Liver (tissue), 9 donors: ENCODE data around the gene RASL10A. TPM values are rescaled to one million over a fixed set of nuclear protein-coding genes. Genes with fewer than 3 reads are reported as not detected.
A peak's percentile ranks its signal among the peaks of the same experiment; 100 is the strongest.

ENCODE experiments used
- DNase-seq: peaks from one replicate; pipeline ENCODE4 v3.0.0-alpha.2; 2017; ENCODE audit warnings: low spot score
- H3K27ac ChIP-seq, 2 donors: one replicate each; pipeline ENCODE4 v1.7.0; 2013; ENCODE audit warnings: inconsistent platforms in 2 of 2, low read length in 2 of 2, control low read depth in 1 of 2, low read depth in 1 of 2, mild to moderate bottlenecking in 1 of 2
- H3K27me3 ChIP-seq, 4 donors: one replicate each; pipeline versions ENCODE4 v1.6.1 to v1.7.0; 2013; ENCODE audit warnings: low read length in 3 of 4, inconsistent platforms in 1 of 4, mild to moderate bottlenecking in 1 of 4, moderate library complexity in 1 of 4; ENCODE audit not compliant: control insufficient read depth in 4 of 4, insufficient read depth in 4 of 4
- H3K36me3 ChIP-seq, 4 donors: one replicate each; pipeline versions ENCODE4 v1.6.1 to v1.7.0; 2013; ENCODE audit warnings: low read length in 3 of 4, mild to moderate bottlenecking in 3 of 4, low read depth in 1 of 4, moderate library complexity in 1 of 4; ENCODE audit not compliant: control insufficient read depth in 4 of 4, insufficient read depth in 3 of 4
- H3K4me1 ChIP-seq, 4 donors: one replicate each; pipeline versions ENCODE4 v1.6.1 to v1.7.0; 2013; ENCODE audit warnings: low read length in 3 of 4, mild to moderate bottlenecking in 3 of 4, moderate library complexity in 1 of 4; ENCODE audit not compliant: control insufficient read depth in 4 of 4, insufficient read depth in 4 of 4
- H3K4me3 ChIP-seq, 3 donors: one replicate each; pipeline versions ENCODE4 v1.6.1 to v1.7.0; 2013; ENCODE audit warnings: low read length in 3 of 3, control low read depth in 1 of 3, low read depth in 1 of 3, mild to moderate bottlenecking in 1 of 3
- H3K9ac ChIP-seq, 2 donors: one replicate each; pipeline ENCODE4 v1.7.0; 2013; ENCODE audit warnings: low read length in 2 of 2, mild to moderate bottlenecking in 2 of 2, moderate library complexity in 2 of 2, control low read depth in 1 of 2, low read depth in 1 of 2
- H3K9me3 ChIP-seq, 4 donors: one replicate each; pipeline versions ENCODE4 v1.6.1 to v1.7.0; 2013; ENCODE audit warnings: low read length in 3 of 4; ENCODE audit not compliant: control insufficient read depth in 4 of 4
- EGR1 ChIP-seq, 2 donors: IDR thresholded peaks; 2 replicates each; pipeline ENCODE4 v1.6.1; 2016 to 2018; ENCODE audit warnings: antibody characterized with exemption in 2 of 2, low read depth in 2 of 2
- FOXA1 ChIP-seq: IDR thresholded peaks from 2 replicates; pipeline ENCODE4 v1.6.1; 2016; ENCODE audit warnings: antibody characterized with exemption
- FOXA2 ChIP-seq: IDR thresholded peaks from 2 replicates; pipeline ENCODE4 v1.6.1; 2016; ENCODE audit warnings: antibody characterized with exemption
- GABPA ChIP-seq, 2 donors: IDR thresholded peaks in 1 of 2; conservative IDR thresholded peaks in 1 of 2; 2 replicates each; pipeline ENCODE4 v1.6.1; 2016; ENCODE audit warnings: antibody characterized with exemption in 2 of 2, mild to moderate bottlenecking in 1 of 2, moderate library complexity in 1 of 2
- HNF4A ChIP-seq, 2 donors: conservative IDR thresholded peaks; 2 replicates each; pipeline ENCODE4 v1.6.1; 2016; ENCODE audit warnings: antibody characterized with exemption in 2 of 2, mild to moderate bottlenecking in 2 of 2
- HNF4G ChIP-seq: IDR thresholded peaks from 2 replicates; pipeline ENCODE4 v1.6.1; 2016; ENCODE audit warnings: antibody characterized with exemption
- JUND ChIP-seq, 2 donors: IDR thresholded peaks; 2 replicates each; pipeline ENCODE4 v1.6.1; 2016; ENCODE audit warnings: antibody characterized with exemption in 2 of 2
- MAX ChIP-seq: IDR thresholded peaks from 2 replicates; pipeline ENCODE4 v1.6.1; 2016; ENCODE audit warnings: antibody characterized with exemption
- NR2F2 ChIP-seq: IDR thresholded peaks from 2 replicates; pipeline ENCODE4 v1.6.1; 2016; ENCODE audit warnings: antibody characterized with exemption
- RAD21 ChIP-seq, 2 donors: IDR thresholded peaks; 2 replicates each; pipeline ENCODE4 v1.6.1; 2016; ENCODE audit warnings: antibody characterized with exemption in 2 of 2, mild to moderate bottlenecking in 2 of 2
- RXRA ChIP-seq, 2 donors: IDR thresholded peaks; 2 replicates each; pipeline ENCODE4 v1.6.1; 2017 to 2018; ENCODE audit warnings: antibody characterized with exemption in 2 of 2, mild to moderate bottlenecking in 1 of 2
- SP1 ChIP-seq: IDR thresholded peaks from 2 replicates; pipeline ENCODE4 v1.6.1; 2018; ENCODE audit warnings: antibody characterized with exemption, mild to moderate bottlenecking
- TAF1 ChIP-seq: conservative IDR thresholded peaks from 2 replicates; pipeline ENCODE4 v1.6.1; 2016; ENCODE audit warnings: antibody characterized with exemption, mild to moderate bottlenecking
- YY1 ChIP-seq: IDR thresholded peaks from 2 replicates; pipeline ENCODE4 v1.6.1; 2016; ENCODE audit warnings: antibody characterized with exemption, mild to moderate bottlenecking
- WGBS: extraction: QIAGEN DNeasy Blood & Tissue Kit; methylation state at CpG from one replicate; pipeline ENCODE4 v1.1.7; 2013; 5-methylcytosine and 5-hydroxymethylcytosine counted together
- polyA plus RNA-seq, 2 donors: library from polyadenylated mRNA; stranded (reverse) in 1 of 2; unstranded in 1 of 2; fragments of 200-250 nt in 1 of 2; fragments of >200 nt in 1 of 2; fragmentation: Nextera tagmentation in 1 of 2; extraction: Ambion mirVana in 1 of 2; gene quantifications; one replicate each; pipeline versions ENCODE4 v1.2.1 to v1.2.3, GENCODE V29; 2013 to 2015
- total RNA-seq, 2 donors: library from RNA; depleted of rRNA; stranded (reverse); fragments of >200 nt; gene quantifications; one replicate each; pipeline ENCODE4 v1.2.3, GENCODE V29; 2014
- TF ChIP-seq, protein P1 (sequence below): IDR thresholded peaks from 2 replicates; pipeline ENCODE4 v1.6.1; 2016; ENCODE audit warnings: antibody characterized with exemption
- TF ChIP-seq, protein P2 (sequence below): fragments of 150-350 bp; IDR thresholded peaks from 2 replicates; pipeline ENCODE4 v1.5.1; 2017; ENCODE audit warnings: improper control_type of control experiment, low read depth, low read length; ENCODE audit not compliant: missing input control
- TF ChIP-seq, protein P3 (sequence below): IDR thresholded peaks from 2 replicates; pipeline ENCODE4 v1.6.1; 2016; ENCODE audit warnings: antibody characterized with exemption
- TF ChIP-seq, protein P4 (sequence below): IDR thresholded peaks from 2 replicates; pipeline ENCODE4 v1.6.1; 2016; ENCODE audit warnings: antibody characterized with exemption, mild to moderate bottlenecking
- donor health status: healthy.
- donor health status: healthy.
- donor health status: healthy.
- donor health status: healthy.
- donor health status: healthy.

The RASL10A gene
- total and polyA plus RNA-seq, 4 donors = 0.10 to 0.79 (median 0.47) TPM

DNA sequence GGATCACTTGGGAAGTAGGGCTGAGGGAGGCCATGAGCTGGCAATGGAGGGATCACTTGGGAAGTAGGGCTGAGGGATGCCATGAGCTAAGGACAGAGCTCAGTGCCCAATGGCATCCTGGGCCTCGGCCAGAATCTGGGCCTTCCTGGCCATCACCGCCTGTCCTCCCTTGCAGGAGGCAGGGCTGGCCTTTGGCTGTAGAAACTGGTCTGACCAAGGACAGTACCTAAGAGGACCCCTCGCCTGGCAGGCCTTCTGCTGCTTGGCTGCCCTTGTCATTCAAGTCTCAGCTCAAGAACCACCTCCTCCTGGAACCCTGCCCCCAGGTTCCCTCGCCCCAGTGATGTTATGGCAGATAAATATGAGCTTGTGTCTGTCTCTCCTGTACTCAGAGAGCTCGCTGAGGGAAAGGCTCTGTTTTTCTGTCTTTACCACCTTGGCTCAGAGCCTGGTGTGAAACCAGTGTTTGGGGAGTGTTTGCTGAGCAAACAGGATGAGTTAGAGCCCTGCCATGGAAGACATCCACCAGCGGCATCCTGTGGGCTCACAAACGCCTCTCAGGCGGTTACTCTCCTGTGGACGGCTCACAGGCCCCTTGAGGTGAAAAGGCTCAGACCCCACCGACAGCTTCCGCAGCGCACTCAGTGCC is 19.3 kb upstream of the RASL10A start:
- no peak overlapping the region for H3K4me3 ChIP-seq
- H3K9me3 ChIP-seq = no peaks in the 10 kb centered on the region
- DNase-seq = no peak
- peaks cover 5 to 49% (median 38%) of the 10 kb centered on the region in 4 donors for H3K4me1 ChIP-seq
- H3K27ac ChIP-seq = peak overlapping the region in 1 of 2 donors; percentile 10
- H3K36me3 ChIP-seq = peaks cover 2 to 32% (median 12%) of the 10 kb centered on the region in 4 donors
- WGBS = 57% methylated on average over 12 of the region's 12 CpGs
- H3K9ac ChIP-seq = no peak overlapping the region
- TF ChIP-seq, protein P1, sequence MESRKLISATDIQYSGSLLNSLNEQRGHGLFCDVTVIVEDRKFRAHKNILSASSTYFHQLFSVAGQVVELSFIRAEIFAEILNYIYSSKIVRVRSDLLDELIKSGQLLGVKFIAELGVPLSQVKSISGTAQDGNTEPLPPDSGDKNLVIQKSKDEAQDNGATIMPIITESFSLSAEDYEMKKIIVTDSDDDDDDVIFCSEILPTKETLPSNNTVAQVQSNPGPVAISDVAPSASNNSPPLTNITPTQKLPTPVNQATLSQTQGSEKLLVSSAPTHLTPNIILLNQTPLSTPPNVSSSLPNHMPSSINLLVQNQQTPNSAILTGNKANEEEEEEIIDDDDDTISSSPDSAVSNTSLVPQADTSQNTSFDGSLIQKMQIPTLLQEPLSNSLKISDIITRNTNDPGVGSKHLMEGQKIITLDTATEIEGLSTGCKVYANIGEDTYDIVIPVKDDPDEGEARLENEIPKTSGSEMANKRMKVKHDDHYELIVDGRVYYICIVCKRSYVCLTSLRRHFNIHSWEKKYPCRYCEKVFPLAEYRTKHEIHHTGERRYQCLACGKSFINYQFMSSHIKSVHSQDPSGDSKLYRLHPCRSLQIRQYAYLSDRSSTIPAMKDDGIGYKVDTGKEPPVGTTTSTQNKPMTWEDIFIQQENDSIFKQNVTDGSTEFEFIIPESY = no peak
- TF ChIP-seq MAX (no peak), RXRA (IDR thresholded peaks at IDR 0.05) (peak in 1 of 2 donors; percentile 12), SP1 (no peak), YY1 (no peak), HNF4A (conservative IDR thresholded peaks at IDR 0.05) (peak; percentile 11 to 18), RAD21 (IDR thresholded peaks at IDR 0.05) (peak in 1 of 2 donors; percentile 51), FOXA2 (peak; percentile 44), JUND (IDR thresholded peaks at IDR 0.05) (no peak), EGR1 (IDR thresholded peaks at IDR 0.05; ENCODE audit: low read depth in 2 of 2) (no peak)
- TF ChIP-seq, protein P2, sequence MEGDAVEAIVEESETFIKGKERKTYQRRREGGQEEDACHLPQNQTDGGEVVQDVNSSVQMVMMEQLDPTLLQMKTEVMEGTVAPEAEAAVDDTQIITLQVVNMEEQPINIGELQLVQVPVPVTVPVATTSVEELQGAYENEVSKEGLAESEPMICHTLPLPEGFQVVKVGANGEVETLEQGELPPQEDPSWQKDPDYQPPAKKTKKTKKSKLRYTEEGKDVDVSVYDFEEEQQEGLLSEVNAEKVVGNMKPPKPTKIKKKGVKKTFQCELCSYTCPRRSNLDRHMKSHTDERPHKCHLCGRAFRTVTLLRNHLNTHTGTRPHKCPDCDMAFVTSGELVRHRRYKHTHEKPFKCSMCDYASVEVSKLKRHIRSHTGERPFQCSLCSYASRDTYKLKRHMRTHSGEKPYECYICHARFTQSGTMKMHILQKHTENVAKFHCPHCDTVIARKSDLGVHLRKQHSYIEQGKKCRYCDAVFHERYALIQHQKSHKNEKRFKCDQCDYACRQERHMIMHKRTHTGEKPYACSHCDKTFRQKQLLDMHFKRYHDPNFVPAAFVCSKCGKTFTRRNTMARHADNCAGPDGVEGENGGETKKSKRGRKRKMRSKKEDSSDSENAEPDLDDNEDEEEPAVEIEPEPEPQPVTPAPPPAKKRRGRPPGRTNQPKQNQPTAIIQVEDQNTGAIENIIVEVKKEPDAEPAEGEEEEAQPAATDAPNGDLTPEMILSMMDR = no peak
- no peaks in the 10 kb centered on the region for H3K27me3 ChIP-seq

DNA sequence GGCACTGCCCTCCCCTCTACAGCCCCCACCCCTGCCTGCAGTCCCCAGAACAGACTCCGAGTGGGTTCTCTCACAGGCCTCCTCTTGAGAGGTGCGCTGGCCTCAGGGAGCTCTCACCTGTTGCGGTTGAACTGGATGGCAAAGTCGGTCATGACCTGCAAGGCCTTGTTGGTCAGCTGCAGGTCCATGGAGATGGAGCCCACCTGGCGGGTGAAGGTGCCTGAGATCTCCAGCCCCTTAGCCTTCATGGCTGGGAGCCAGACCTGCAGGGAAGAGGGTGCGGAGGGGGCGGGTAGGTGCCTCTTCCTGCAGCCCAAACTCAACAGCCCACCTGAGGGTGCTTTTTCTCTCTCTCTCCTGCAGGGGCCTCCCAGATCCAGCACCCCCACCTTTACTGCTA is 18.7 kb upstream of the RASL10A start:
- no peak overlapping the region for H3K9ac ChIP-seq
- no peak overlapping the region for H3K4me3 ChIP-seq
- H3K9me3 ChIP-seq = no peaks in the 10 kb centered on the region
- TF ChIP-seq NR2F2 (no peak), RXRA (IDR thresholded peaks at IDR 0.05) (no peak), FOXA1 (no peak), SP1 (no peak), FOXA2 (no peak)
- H3K27me3 ChIP-seq = no peaks in the 10 kb centered on the region
- no peak for DNase-seq
- H3K36me3 ChIP-seq = peaks cover 2 to 36% (median 12%) of the 10 kb centered on the region in 4 donors
- H3K27ac ChIP-seq = no peak overlapping the region
- H3K4me1 ChIP-seq = peaks cover 5 to 49% (median 38%) of the 10 kb centered on the region in 4 donors
- 96% methylated on average over 7 of the region's 7 CpGs for WGBS

GRCh38 chr22:29332886-29333496 is 17.5 kb upstream of the RASL10A start:
- no peak overlapping the region for H3K9ac ChIP-seq
- 95% methylated on average over 8 of the region's 8 CpGs for WGBS
- peaks cover 2 to 40% (median 10%) of the 10 kb centered on the region in 4 donors for H3K36me3 ChIP-seq
- H3K27me3 ChIP-seq = no peaks in the 10 kb centered on the region
- H3K27ac ChIP-seq = no peak overlapping the region
- peaks cover 5 to 42% (median 34%) of the 10 kb centered on the region in 4 donors for H3K4me1 ChIP-seq
- no peaks in the 10 kb centered on the region for H3K9me3 ChIP-seq
- no peak overlapping the region for H3K4me3 ChIP-seq
- no peak for DNase-seq
- TF ChIP-seq YY1 (no peak), SP1 (no peak), FOXA1 (no peak), GABPA (IDR thresholded peaks at IDR 0.05 in 1 of 2, conservative IDR thresholded peaks at IDR 0.05 in 1 of 2) (no peak), TAF1 (no peak), FOXA2 (no peak), MAX (no peak), HNF4G (no peak), EGR1 (IDR thresholded peaks at IDR 0.05; ENCODE audit: low read depth in 2 of 2) (no peak), HNF4A (conservative IDR thresholded peaks at IDR 0.05) (no peak), RAD21 (IDR thresholded peaks at IDR 0.05) (no peak)
- TF ChIP-seq, protein P3, sequence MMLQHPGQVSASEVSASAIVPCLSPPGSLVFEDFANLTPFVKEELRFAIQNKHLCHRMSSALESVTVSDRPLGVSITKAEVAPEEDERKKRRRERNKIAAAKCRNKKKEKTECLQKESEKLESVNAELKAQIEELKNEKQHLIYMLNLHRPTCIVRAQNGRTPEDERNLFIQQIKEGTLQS = no peak
- TF ChIP-seq, protein P4, sequence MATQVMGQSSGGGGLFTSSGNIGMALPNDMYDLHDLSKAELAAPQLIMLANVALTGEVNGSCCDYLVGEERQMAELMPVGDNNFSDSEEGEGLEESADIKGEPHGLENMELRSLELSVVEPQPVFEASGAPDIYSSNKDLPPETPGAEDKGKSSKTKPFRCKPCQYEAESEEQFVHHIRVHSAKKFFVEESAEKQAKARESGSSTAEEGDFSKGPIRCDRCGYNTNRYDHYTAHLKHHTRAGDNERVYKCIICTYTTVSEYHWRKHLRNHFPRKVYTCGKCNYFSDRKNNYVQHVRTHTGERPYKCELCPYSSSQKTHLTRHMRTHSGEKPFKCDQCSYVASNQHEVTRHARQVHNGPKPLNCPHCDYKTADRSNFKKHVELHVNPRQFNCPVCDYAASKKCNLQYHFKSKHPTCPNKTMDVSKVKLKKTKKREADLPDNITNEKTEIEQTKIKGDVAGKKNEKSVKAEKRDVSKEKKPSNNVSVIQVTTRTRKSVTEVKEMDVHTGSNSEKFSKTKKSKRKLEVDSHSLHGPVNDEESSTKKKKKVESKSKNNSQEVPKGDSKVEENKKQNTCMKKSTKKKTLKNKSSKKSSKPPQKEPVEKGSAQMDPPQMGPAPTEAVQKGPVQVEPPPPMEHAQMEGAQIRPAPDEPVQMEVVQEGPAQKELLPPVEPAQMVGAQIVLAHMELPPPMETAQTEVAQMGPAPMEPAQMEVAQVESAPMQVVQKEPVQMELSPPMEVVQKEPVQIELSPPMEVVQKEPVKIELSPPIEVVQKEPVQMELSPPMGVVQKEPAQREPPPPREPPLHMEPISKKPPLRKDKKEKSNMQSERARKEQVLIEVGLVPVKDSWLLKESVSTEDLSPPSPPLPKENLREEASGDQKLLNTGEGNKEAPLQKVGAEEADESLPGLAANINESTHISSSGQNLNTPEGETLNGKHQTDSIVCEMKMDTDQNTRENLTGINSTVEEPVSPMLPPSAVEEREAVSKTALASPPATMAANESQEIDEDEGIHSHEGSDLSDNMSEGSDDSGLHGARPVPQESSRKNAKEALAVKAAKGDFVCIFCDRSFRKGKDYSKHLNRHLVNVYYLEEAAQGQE = no peak
